ENCODE data around the gene UCHL1.

The UCHL1 gene

DNA sequence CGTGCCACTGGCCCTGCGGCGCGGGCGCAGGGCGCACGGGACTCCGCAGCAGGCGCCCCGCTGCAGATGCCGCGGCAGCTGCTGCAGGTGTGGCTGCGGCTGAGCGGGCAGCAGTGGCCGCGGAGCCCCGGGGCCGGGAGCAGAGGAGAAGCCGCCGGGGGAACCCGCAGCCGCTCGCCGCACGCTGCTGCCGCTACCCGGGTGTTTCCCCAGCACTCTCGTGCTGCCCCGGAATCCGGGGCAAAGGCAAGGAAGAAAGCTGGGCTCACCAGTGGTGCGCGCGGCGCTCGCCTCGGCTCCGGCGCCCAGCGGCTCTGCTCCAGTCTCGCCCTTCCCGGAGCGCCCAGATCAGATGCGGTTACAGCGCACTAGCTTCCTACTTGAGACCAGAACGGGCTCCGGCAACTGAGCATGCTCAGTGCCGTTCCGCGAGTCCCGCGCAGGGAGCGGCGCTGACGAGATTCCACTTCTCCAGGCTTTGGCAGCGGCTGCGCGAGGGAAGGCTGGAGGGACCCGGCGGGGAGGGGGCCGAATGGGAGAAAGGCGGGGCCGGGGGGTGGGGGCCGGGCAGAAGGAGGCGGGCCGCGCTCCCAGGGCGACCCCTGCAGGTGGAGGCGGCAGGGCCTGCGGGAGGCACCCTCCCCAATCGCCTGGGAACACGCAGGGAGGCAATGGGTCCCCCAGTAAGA is 42.4 kb upstream of the UCHL1 start, which contains the start of gene APBB2:
Gene APBB2 (minus strand): TSS at position 407 of the 689 bp plus-strand sequence. CDS start 181,288 bp downstream, outside the sequence.
- H3K27ac ChIP-seq: peak within 1 kb of the TSS; percentile 5 to 85 (median 83); a peak in 21 of 22 replicates
- TF ChIP-seq Cebpa-rat (IDR thresholded peaks at IDR 0.05): no peak
- H3K4me1 ChIP-seq: peaks cover 20 to 41% (median 30%) of the 10 kb centered on the region in 10 experiments
- peak within 1 kb of the TSS; percentile 94 to 100 (median 98) for H3K4me2 ChIP-seq
- H3K36me3 ChIP-seq: no peaks in the 10 kb centered on the region
- H4K20me1 ChIP-seq: peaks cover 0 to 47% (median 26%) of the 10 kb centered on the region in 11 experiments; a peak in 11 of 22 replicates
- peaks cover 0 to 19% (median 16%) of the 10 kb centered on the region in 11 experiments; a peak in 15 of 22 replicates for H3K27me3 ChIP-seq
- H3K9me3 ChIP-seq (replicated peaks in 1 of 11): no peaks in the 10 kb centered on the region
- peak within 1 kb of the TSS; percentile 83 to 98 (median 94) for H3K4me3 ChIP-seq
- H3K9ac ChIP-seq: peak within 1 kb of the TSS; percentile 79 to 90 (median 87)

DNA sequence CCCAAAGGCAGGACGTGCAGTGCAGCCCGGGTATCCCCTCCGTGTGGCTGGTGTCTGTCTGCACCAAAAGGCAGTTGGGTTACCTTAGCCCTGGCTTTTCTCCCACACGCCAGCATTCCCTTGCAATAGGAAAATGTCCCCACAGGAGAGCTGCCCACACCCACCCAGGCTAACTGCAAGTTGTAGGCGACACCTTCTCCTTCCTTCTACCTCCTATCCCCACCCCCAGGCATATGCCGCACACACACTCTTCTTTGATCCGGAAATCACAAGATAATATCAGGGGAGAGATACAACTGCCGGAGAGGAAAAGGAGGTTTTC is 41.9 kb upstream of the UCHL1 start:
- TF ChIP-seq Cebpa-rat (IDR thresholded peaks at IDR 0.05): no peak
- Histone ChIP-seq H3K4me2 (peak overlapping the region; percentile 21 to 92 (median 62); a peak in 20 of 22 replicates), H3K9me3 (replicated peaks in 1 of 11) (no peaks in the 10 kb centered on the region), H3K4me3 (peak overlapping the region in 5 of 10 experiments; percentile 22 to 96 (median 40); a peak in 8 of 20 replicates), H3K27ac (no peak overlapping the region), H3K4me1 (peaks cover 20 to 41% (median 30%) of the 10 kb centered on the region in 10 experiments), H3K27me3 (peaks cover 0 to 19% (median 16%) of the 10 kb centered on the region in 11 experiments; a peak in 15 of 22 replicates), H3K9ac (peak overlapping the region in 4 of 11 experiments; percentile 19 to 59 (median 42); a peak in 6 of 22 replicates), H3K36me3 (no peaks in the 10 kb centered on the region), H4K20me1 (peaks cover 0 to 42% (median 22%) of the 10 kb centered on the region in 11 experiments; a peak in 10 of 22 replicates)

DNA sequence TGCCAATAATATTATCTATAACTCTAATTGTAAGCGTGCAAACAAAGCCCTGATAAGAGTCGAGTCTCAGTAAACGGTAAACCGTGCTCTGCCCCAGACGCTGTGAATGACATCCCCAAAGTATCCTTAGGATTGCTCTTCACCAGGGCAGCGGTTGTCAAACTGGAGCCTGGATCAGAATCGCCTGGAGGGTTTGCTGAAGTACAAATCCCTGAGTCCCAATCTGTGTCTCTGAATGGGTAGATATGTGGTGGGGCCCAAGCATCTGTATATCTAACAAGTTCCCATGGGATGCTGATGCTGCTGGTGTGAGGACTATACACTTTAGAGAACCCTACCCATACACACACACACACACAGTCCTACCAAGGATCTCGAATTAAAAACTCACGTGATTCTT is 41.6 kb upstream of the UCHL1 start:
- no peak overlapping the region for H3K27ac ChIP-seq
- H3K4me3 ChIP-seq: peak overlapping the region in 2 of 10 experiments; percentile 40 to 50; a peak in 3 of 20 replicates
- H3K4me2 ChIP-seq: peak overlapping the region in 9 of 11 experiments; percentile 21 to 92 (median 64); a peak in 17 of 22 replicates
- peaks cover 0 to 19% (median 16%) of the 10 kb centered on the region in 11 experiments; a peak in 15 of 22 replicates for H3K27me3 ChIP-seq
- no peaks in the 10 kb centered on the region for H3K9me3 ChIP-seq (replicated peaks in 1 of 11)
- no peaks in the 10 kb centered on the region for H3K36me3 ChIP-seq
- H4K20me1 ChIP-seq: peaks cover 0 to 38% (median 19%) of the 10 kb centered on the region in 11 experiments; a peak in 10 of 22 replicates
- H3K4me1 ChIP-seq: peaks cover 20 to 41% (median 30%) of the 10 kb centered on the region in 10 experiments
- no peak for TF ChIP-seq Cebpa-rat (IDR thresholded peaks at IDR 0.05)
- H3K9ac ChIP-seq: peak overlapping the region in 3 of 11 experiments; percentile 19 to 59 (median 41); a peak in 3 of 22 replicates

GRCh38 chr4:41215969-41216293 is 40.8 kb upstream of the UCHL1 start:
- Histone ChIP-seq H3K9ac (peak overlapping the region; percentile 69 to 89 (median 83)), H4K20me1 (peaks cover 0 to 31% (median 16%) of the 10 kb centered on the region in 11 experiments; a peak in 8 of 22 replicates), H3K36me3 (no peaks in the 10 kb centered on the region), H3K4me3 (peak overlapping the region; percentile 66 to 82 (median 71)), H3K27me3 (peaks cover 0 to 19% (median 16%) of the 10 kb centered on the region in 11 experiments; a peak in 15 of 22 replicates), H3K4me1 (peaks cover 20 to 41% (median 30%) of the 10 kb centered on the region in 10 experiments), H3K9me3 (replicated peaks in 1 of 11) (no peaks in the 10 kb centered on the region), H3K27ac (peak overlapping the region; percentile 72 to 91 (median 84); a peak in 20 of 22 replicates), H3K4me2 (peak overlapping the region; percentile 64 to 92 (median 83))
- no peak for TF ChIP-seq Cebpa-rat (IDR thresholded peaks at IDR 0.05)

- Histone ChIP-seq H3K4me3 (peak overlapping the region; percentile 66 to 82 (median 71)), H3K4me1 (peaks cover 20 to 41% (median 30%) of the 10 kb centered on the region in 10 experiments), H3K27ac (peak overlapping the region; percentile 72 to 91 (median 84)), H3K9ac (peak overlapping the region; percentile 69 to 89 (median 83)), H3K27me3 (peaks cover 0 to 19% (median 16%) of the 10 kb centered on the region in 11 experiments; a peak in 15 of 22 replicates), H3K36me3 (no peaks in the 10 kb centered on the region), H4K20me1 (peaks cover 0 to 27% (median 16%) of the 10 kb centered on the region in 11 experiments; a peak in 8 of 22 replicates), H3K4me2 (peak overlapping the region; percentile 64 to 92 (median 83)), H3K9me3 (replicated peaks in 1 of 11) (no peaks in the 10 kb centered on the region)
- TF ChIP-seq Cebpa-rat (IDR thresholded peaks at IDR 0.05): peak in 2 of 11 experiments; percentile 31 to 42; a peak in 2 of 22 replicates
These were observed 40.3 kb upstream of the UCHL1 start for GRCh38 chr4:41216294-41217019.

- Histone ChIP-seq H3K9me3 (replicated peaks in 1 of 11) (no peaks in the 10 kb centered on the region), H3K27ac (peak overlapping the region; percentile 72 to 91 (median 84); a peak in 17 of 22 replicates), H3K4me2 (peak overlapping the region; percentile 64 to 92 (median 83)), H4K20me1 (peaks cover 0 to 22% (median 11%) of the 10 kb centered on the region in 11 experiments; a peak in 7 of 22 replicates), H3K4me3 (peak overlapping the region; percentile 66 to 82 (median 71)), H3K36me3 (no peaks in the 10 kb centered on the region), H3K4me1 (peaks cover 20 to 41% (median 29%) of the 10 kb centered on the region in 10 experiments), H3K27me3 (peaks cover 0 to 19% (median 16%) of the 10 kb centered on the region in 11 experiments; a peak in 15 of 22 replicates), H3K9ac (peak overlapping the region; percentile 69 to 89 (median 83); a peak in 21 of 22 replicates)
- TF ChIP-seq Cebpa-rat (IDR thresholded peaks at IDR 0.05): no peak
These were observed 39.8 kb upstream of the UCHL1 start for GRCh38 chr4:41217020-41217333.

GRCh38 chr4:41217374-41217773 is 39.4 kb upstream of the UCHL1 start:
- H3K9me3 ChIP-seq (replicated peaks in 1 of 11): no peaks in the 10 kb centered on the region
- peak overlapping the region; percentile 64 to 92 (median 83); a peak in 18 of 22 replicates for H3K4me2 ChIP-seq
- H3K36me3 ChIP-seq: no peaks in the 10 kb centered on the region
- peak overlapping the region in 1 of 10 experiments; percentile 67; a peak in 1 of 20 replicates for H3K4me3 ChIP-seq
- H3K9ac ChIP-seq: no peak overlapping the region
- no peak for TF ChIP-seq Cebpa-rat (IDR thresholded peaks at IDR 0.05)
- H3K4me1 ChIP-seq: peaks cover 16 to 38% (median 26%) of the 10 kb centered on the region in 10 experiments
- no peak overlapping the region for H3K27ac ChIP-seq
- H3K27me3 ChIP-seq: peaks cover 0 to 17% (median 13%) of the 10 kb centered on the region in 11 experiments; a peak in 15 of 22 replicates
- H4K20me1 ChIP-seq: peaks cover 0 to 18% (median 11%) of the 10 kb centered on the region in 11 experiments; a peak in 7 of 22 replicates

GRCh38 chr4:41218703-41219102 is 38.0 kb upstream of the UCHL1 start:
- H3K9me3 ChIP-seq (replicated peaks in 1 of 11): no peaks in the 10 kb centered on the region
- H3K27me3 ChIP-seq: peaks cover 0 to 4% (median 2%) of the 10 kb centered on the region in 11 experiments; a peak in 11 of 22 replicates
- H4K20me1 ChIP-seq: peaks cover 0 to 4% (median 0%) of the 10 kb centered on the region in 11 experiments; a peak in 4 of 22 replicates
- no peak overlapping the region for H3K4me2 ChIP-seq
- H3K9ac ChIP-seq: no peak overlapping the region
- H3K36me3 ChIP-seq: no peaks in the 10 kb centered on the region
- H3K27ac ChIP-seq: no peak overlapping the region
- H3K4me1 ChIP-seq: peaks cover 5 to 25% (median 14%) of the 10 kb centered on the region in 10 experiments; a peak in 16 of 20 replicates
- H3K4me3 ChIP-seq: no peak overlapping the region
- TF ChIP-seq Cebpa-rat (IDR thresholded peaks at IDR 0.05): no peak

Measured in BLaER1 treated with 17β-estradiol and CSF1 and Interleukin-3, amounts not matched to agents 10 nM and 100 nM (cell line).